Measurements from ENCODE around the gene FAM184B.

Gene FAM184B

DNA sequence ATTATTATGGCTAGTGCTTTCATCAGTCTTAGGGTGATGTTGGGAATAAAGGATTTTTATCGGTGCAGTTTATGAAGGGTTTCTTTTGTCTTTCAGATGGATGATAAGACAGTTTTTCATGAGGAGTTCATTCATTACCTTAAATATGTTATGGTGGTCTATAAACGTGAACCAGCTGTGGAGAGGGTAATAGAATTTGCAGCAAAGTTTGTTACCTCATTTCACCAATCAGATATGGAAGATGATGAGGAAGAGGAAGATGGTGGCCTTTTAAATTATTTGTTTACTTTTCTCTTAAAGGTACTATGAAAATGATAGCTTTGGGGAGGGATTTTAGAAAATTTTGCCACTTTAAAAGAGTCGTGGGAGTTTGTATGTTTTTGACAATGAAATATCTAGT, 30.7 kb upstream of the FAM184B start:
- peaks cover 98% of the 10 kb centered on the region for H3K79me2 ChIP-seq (ENCODE audit: insufficient read depth, low read length)
- H3K9me2 ChIP-seq (replicated peaks; ENCODE audit: low read depth, low read length), result no peaks in the 10 kb centered on the region
- 0 out of 2 replicates have a peak, but pooled peaks cover 3% of the 10 kb centered on the region for H3F3A ChIP-seq (ENCODE audit: low read depth)
- peak overlapping the region; percentile 94 for H3K4me3 ChIP-seq (ENCODE audit: low read length, poor library complexity, severe bottlenecking)
- no peak overlapping the region for H2AFZ ChIP-seq (ENCODE audit: low read length)
- no peak for TF ChIP-seq EZH2phosphoT487 (IDR thresholded peaks at IDR 0.05; ENCODE audit: borderline replicate concordance)
- TF ChIP-seq, protein P1, sequence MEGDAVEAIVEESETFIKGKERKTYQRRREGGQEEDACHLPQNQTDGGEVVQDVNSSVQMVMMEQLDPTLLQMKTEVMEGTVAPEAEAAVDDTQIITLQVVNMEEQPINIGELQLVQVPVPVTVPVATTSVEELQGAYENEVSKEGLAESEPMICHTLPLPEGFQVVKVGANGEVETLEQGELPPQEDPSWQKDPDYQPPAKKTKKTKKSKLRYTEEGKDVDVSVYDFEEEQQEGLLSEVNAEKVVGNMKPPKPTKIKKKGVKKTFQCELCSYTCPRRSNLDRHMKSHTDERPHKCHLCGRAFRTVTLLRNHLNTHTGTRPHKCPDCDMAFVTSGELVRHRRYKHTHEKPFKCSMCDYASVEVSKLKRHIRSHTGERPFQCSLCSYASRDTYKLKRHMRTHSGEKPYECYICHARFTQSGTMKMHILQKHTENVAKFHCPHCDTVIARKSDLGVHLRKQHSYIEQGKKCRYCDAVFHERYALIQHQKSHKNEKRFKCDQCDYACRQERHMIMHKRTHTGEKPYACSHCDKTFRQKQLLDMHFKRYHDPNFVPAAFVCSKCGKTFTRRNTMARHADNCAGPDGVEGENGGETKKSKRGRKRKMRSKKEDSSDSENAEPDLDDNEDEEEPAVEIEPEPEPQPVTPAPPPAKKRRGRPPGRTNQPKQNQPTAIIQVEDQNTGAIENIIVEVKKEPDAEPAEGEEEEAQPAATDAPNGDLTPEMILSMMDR (conservative IDR thresholded peaks at IDR 0.05; ENCODE audit: low read length), result no peak
- H3K4me2 ChIP-seq (ENCODE audit: low read depth, low read length, poor library complexity, severe bottlenecking), result peak overlapping the region; percentile 69
- H3K4me1 ChIP-seq (ENCODE audit: insufficient read depth, low read length, poor library complexity, severe bottlenecking), result peaks cover 49% of the 10 kb centered on the region
- H4K20me1 ChIP-seq (ENCODE audit: insufficient read depth, low read length, poor library complexity, severe bottlenecking), result peaks cover 59% of the 10 kb centered on the region
- H3K9ac ChIP-seq (ENCODE audit: low read depth, low read length, poor library complexity, severe bottlenecking), result peak overlapping the region; percentile 93
- no peaks in the 10 kb centered on the region for H3K9me3 ChIP-seq (ENCODE audit: insufficient read depth, low read depth, low read length)
- no peaks in the 10 kb centered on the region for H3K27me3 ChIP-seq (ENCODE audit: insufficient read depth, low read length, poor library complexity, severe bottlenecking)
- peaks cover 26% of the 10 kb centered on the region; the same call in 1 of the 2 replicates for H3K36me3 ChIP-seq (ENCODE audit: insufficient read depth, low read length)

DNA sequence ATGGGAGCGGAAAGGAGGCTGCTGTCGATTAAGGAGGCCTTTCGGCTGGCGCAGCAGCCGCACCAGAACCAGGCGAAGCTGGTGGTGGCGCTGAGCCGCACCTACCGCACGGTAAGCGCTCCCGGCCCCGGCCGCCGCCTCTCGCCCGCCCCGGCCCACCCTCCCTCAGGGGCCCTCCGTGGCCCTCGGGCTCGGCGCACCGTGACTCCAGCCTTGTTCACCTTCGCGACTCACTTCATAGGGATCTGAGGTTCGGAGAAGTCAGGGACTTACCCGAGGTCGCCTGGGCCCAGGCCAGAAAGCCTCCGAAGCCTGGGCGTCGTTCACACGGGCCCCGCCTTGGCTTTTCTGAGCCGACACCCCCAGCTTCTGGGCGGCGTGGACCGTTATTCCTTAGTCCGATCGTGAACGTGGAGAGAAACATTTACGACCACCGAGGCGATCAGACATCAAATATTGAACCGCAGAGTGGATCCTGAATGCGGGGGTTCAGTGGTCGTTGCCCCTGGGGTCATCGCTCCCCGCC, 29.7 kb upstream of the FAM184B start:
- no peak for TF ChIP-seq EZH2phosphoT487 (IDR thresholded peaks at IDR 0.05; ENCODE audit: borderline replicate concordance)
- TF ChIP-seq, protein P1 (conservative IDR thresholded peaks at IDR 0.05; ENCODE audit: low read length), result no peak
- H3K4me3 ChIP-seq (ENCODE audit: low read length, poor library complexity, severe bottlenecking), result peak overlapping the region; percentile 94
- H3K4me2 ChIP-seq (ENCODE audit: low read depth, low read length, poor library complexity, severe bottlenecking), result peak overlapping the region; percentile 69
- H3K9ac ChIP-seq (ENCODE audit: low read depth, low read length, poor library complexity, severe bottlenecking), result peak overlapping the region; percentile 93
- H4K20me1 ChIP-seq (ENCODE audit: insufficient read depth, low read length, poor library complexity, severe bottlenecking), result peaks cover 68% of the 10 kb centered on the region
- no peaks in the 10 kb centered on the region for H3K9me2 ChIP-seq (replicated peaks; ENCODE audit: low read depth, low read length)
- H3F3A ChIP-seq (ENCODE audit: low read depth), result 0 out of 2 replicates have a peak, but pooled peaks cover 3% of the 10 kb centered on the region
- H3K9me3 ChIP-seq (ENCODE audit: insufficient read depth, low read depth, low read length), result no peaks in the 10 kb centered on the region
- H3K79me2 ChIP-seq (ENCODE audit: insufficient read depth, low read length), result peaks cover 98% of the 10 kb centered on the region
- peak overlapping the region; percentile 82 for H2AFZ ChIP-seq (ENCODE audit: low read length)
- no peaks in the 10 kb centered on the region for H3K27me3 ChIP-seq (ENCODE audit: insufficient read depth, low read length, poor library complexity, severe bottlenecking)
- peaks cover 58% of the 10 kb centered on the region for H3K4me1 ChIP-seq (ENCODE audit: insufficient read depth, low read length, poor library complexity, severe bottlenecking)
- H3K36me3 ChIP-seq (ENCODE audit: insufficient read depth, low read length), result peaks cover 16% of the 10 kb centered on the region; the same call in 1 of the 2 replicates

DNA sequence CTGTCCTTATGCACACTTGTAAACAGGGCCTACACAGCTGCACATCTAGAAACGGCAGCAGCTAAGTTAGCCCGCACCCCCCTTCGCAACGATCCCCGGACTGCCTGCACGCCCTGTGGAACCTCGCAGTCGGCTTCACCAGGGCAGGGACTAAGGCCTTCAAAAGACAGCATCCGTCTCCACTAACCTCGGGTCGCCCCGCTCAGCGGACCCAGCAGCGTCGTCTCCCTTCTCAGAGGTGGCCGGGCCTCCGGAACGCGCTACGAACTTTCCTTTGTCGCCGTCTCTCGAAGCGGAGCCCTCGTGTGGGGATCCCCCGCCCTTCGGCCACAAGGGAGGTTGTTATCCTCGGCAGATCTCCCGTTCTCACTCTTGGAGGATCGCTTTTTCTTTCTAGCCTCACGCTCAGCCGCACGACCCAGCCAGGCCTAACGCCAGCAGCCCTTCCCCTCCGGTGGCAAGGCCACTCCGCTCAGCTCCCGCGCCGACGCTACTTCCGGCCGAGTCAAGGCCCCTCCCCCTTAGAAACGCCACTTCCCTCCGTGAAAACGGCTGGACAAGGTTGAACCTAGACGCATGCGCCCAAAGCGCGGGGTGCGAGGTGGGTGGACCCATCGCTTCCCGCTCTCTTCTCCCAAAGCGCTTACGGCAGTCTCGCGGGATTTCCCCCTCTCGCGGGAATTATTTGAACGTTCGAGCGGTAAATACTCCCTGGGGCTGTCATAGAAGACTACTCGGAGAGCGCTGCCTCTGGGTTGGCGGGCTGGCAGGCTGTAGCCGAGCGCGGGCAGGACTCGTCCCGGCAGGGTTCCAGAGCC, 29.0 kb upstream of the FAM184B start, which contains the start of the genes DCAF16 and NCAPG:
DCAF16 (minus strand) TSS at position 498 of the 818 bp plus-strand sequence. CDS start 6,616 bp downstream, outside the sequence.
NCAPG (plus strand) TSS at position 720 of the 818 bp plus-strand sequence. CDS start 99 bp downstream, outside the sequence.
- H3K4me1 ChIP-seq (ENCODE audit: insufficient read depth, low read length, poor library complexity, severe bottlenecking), result peaks cover 64% of the 10 kb centered on the region
- no peaks in the 10 kb centered on the region for H3K9me2 ChIP-seq (replicated peaks; ENCODE audit: low read depth, low read length)
- no peaks in the 10 kb centered on the region for H3K27me3 ChIP-seq (ENCODE audit: insufficient read depth, low read length, poor library complexity, severe bottlenecking)
- H3K9ac ChIP-seq (ENCODE audit: low read depth, low read length, poor library complexity, severe bottlenecking), result peak within 1 kb of the TSS; percentile 98
- 0 out of 2 replicates have a peak, but pooled peaks cover 3% of the 10 kb centered on the region for H3F3A ChIP-seq (ENCODE audit: low read depth)
- H3K4me2 ChIP-seq (ENCODE audit: low read depth, low read length, poor library complexity, severe bottlenecking), result peak within 1 kb of the TSS; percentile 96
- TF ChIP-seq EZH2phosphoT487 (IDR thresholded peaks at IDR 0.05; ENCODE audit: borderline replicate concordance), result no peak
- TF ChIP-seq, protein P1 (conservative IDR thresholded peaks at IDR 0.05; ENCODE audit: low read length), result no peak
- peak within 1 kb of the TSS; percentile 82 for H2AFZ ChIP-seq (ENCODE audit: low read length)
- H3K9me3 ChIP-seq (ENCODE audit: insufficient read depth, low read depth, low read length), result no peaks in the 10 kb centered on the region
- H3K79me2 ChIP-seq (ENCODE audit: insufficient read depth, low read length), result peaks cover 98% of the 10 kb centered on the region
- H3K4me3 ChIP-seq (ENCODE audit: low read length, poor library complexity, severe bottlenecking), result peak within 1 kb of the TSS; percentile 94
- peaks cover 14% of the 10 kb centered on the region; the same call in 1 of the 2 replicates for H3K36me3 ChIP-seq (ENCODE audit: insufficient read depth, low read length)
- H4K20me1 ChIP-seq (ENCODE audit: insufficient read depth, low read length, poor library complexity, severe bottlenecking), result peaks cover 75% of the 10 kb centered on the region
